Stimulated activated CD8-positive, alpha-beta memory T cell treated with anti-CD3 and anti-CD28 coated beads, Interleukin-4, amount 100 ng/mL, for 24 hours (primary cell): ENCODE data around the gene C2orf66.

Source experiments
- DNase-seq: peaks from one replicate; pipeline ENCODE4 v3.0.0-alpha.2; 2020; ENCODE audit warnings: low read depth

Gene C2orf66

DNA sequence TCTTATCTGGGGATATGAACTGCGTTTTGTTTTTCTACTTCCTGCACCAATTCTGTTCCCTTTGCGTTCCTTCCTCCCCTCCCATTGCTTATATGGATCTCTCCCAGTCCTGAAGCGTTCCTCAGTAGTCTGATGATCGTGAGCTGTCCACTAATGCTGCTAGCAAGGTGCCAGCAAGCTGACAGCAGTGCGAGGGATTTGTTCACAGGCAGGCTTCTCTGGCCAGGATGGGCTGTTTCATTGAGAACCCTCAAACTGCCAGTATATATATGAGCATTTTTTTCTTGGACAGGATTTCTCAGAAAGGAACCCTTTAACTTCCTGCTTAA, 49.8 kb downstream of the C2orf66 start:
- DNase-seq = no peak

DNA sequence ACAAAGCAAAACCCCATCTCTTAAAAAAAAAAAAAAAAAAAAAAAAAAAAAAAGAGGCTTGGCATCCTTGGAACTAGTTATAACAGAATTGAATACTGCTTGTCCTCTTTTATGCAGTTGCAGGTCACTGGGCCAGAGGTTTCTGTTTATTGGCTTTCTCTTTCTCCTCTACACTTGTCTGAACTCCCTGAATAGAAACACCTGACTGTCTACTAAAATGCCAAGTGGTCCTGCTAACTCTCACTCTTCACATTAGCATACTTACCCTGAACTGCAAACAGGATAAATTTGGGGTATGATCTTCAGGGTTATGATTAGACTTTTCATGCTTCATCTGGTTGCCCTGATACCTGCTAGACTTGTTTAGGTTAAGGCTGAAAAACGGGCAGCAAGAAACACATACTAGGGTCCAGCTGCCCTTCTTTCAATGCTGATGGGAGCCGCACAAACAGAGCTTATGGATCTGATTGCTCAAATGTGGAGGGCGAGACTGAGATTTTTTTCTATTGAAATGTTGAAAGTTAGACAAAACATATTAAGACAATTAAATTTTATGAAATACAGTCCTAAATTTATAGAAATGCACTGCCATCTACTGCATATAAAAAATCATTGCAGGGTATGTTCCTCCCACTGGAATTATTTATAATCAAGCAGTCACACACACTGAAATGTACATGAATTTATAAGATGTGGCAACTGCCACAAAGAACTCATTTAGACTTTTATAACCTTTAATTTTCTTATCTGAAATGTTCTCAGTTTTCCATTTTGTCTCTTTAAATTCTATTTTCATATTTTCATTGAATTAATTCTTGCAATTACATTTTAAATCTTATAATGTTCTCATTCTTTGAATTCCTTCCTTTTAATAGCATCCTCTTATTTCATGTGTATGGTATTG, 50.4 kb downstream of the C2orf66 start:
- no peak for DNase-seq
